HuH-7.5 (cell line): Measurements from ENCODE around the gene MARCHF10.
A peak's percentile ranks its signal among the peaks of the same experiment; 100 is the strongest.

ENCODE experiments used
- DNase-seq: peaks from one replicate; pipeline ENCODE4 v3.0.0; 2011; ENCODE audit warnings: low spot score

MARCHF10 gene

DNA sequence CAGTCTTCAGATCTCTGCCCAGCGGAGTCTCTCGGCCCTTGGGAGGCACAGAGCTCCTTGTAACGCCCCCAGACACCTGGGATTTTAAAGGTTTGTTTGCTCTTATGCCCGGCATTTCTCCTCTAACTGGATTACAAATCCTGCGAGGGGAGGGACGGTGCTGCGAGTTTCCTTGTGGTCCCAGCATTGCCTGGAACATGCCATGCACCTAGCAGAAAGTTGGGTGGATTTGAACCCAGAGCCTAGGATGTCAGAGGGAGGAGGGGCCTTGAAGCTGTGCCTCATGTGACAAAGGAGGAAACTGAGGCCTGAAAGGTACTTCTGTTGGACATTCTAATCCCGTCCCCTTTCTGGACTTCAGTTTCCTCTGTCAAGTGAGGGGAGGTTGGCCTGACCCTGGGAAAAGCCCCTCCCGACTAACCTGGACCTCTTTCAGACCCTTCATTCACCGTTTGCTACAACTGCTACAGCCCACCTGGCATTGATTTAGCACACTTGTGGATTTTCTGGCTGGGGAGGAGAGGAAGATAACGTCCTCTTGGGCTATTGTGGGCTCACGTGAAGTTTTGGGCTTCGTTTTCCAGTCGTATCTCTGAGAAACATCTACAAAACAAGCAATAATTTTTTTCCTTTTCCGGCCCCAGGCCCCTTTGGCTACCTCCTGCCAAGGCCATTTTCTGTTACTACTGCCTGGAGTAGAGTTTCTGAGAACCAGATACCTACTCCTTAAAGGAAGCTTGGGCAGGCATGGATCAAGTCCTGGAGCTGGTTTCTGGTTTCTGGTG lies 149.8 kb downstream of the MARCHF10 start:
- no peak for DNase-seq

DNA sequence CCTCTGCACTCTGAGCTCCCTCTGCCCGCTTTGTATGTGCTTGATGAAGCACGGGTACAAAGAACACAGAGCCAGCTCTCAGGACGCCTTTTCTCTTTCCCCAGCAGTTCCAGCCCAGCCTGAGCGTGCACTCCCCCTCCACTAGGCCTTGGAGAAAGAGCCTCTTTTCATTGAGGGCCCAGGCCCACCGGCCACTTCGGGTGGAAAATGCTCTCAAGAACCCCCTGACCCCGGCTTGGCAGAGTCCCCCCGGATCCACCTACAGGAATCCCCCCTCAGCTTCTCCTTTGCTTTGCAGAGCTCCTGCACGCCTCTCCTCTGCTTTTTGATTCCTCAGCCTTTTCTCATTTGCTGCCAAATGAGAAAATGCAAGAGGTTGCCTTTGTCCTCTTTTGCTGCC lies 150.4 kb downstream of the MARCHF10 start:
- no peak for DNase-seq

DNA sequence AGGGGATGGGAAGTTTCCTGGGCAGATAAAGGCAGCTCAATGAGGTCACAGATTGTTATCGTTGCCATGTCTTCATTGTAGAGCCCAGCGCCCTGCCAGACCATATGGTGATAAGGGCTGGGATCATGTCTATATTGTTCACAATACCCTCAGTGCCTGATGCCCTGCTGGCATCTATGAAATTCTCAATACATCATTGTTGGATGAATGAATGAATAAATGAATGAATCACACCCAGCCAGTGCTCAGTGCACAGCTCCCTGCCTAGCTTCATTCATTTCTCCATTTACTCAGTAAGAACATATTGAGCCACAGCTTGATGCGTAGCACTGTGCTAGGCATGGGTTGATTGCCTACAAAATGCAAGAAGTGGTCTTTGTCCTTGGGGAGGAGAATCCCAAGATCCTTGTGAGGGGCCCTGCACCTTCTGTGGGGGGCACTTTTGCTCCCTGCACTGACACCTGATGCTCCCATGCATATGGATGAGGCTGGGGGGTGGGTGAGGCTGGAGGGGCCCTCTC lies 150.9 kb downstream of the MARCHF10 start:
- DNase-seq: no peak

DNA sequence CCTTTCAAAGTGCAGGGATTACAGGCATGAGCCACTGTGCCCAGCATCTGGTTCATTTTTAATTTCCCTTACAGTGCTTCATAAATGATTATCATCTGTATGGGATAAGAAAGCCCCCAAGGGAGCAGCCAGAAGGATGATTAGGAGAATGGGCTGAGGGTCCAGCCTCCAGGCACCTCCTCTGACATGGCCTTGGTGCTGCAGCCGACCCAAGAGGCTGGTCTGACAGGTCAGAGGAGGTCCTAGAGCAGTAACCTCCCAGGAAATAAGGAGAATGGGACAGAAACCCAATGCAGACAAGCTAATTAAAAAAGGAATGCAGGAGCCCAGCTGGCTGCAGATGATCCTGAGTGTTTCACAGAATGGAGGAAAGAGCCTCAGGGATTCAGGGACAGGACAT lies 151.7 kb downstream of the MARCHF10 start:
- no peak for DNase-seq

DNA sequence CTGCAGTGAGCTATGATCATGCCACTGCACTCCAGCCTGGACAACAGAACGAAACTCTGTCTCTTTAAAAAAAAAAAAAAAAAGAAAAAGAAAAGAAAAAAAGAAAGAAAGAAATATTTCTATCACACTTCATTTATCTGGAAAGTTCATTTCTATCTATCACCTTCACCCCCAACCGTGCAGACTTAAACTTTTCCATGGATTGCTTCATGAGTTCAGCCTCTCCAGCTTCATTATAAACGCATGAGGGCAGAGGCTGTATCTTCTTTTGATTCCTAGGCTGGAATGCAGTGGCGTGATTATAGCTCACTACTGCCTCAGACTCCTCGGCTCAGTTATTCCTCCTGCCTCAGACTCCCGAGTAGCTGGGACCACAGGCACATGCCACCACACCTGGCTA lies 152.5 kb downstream of the MARCHF10 start:
- no peak for DNase-seq

DNA sequence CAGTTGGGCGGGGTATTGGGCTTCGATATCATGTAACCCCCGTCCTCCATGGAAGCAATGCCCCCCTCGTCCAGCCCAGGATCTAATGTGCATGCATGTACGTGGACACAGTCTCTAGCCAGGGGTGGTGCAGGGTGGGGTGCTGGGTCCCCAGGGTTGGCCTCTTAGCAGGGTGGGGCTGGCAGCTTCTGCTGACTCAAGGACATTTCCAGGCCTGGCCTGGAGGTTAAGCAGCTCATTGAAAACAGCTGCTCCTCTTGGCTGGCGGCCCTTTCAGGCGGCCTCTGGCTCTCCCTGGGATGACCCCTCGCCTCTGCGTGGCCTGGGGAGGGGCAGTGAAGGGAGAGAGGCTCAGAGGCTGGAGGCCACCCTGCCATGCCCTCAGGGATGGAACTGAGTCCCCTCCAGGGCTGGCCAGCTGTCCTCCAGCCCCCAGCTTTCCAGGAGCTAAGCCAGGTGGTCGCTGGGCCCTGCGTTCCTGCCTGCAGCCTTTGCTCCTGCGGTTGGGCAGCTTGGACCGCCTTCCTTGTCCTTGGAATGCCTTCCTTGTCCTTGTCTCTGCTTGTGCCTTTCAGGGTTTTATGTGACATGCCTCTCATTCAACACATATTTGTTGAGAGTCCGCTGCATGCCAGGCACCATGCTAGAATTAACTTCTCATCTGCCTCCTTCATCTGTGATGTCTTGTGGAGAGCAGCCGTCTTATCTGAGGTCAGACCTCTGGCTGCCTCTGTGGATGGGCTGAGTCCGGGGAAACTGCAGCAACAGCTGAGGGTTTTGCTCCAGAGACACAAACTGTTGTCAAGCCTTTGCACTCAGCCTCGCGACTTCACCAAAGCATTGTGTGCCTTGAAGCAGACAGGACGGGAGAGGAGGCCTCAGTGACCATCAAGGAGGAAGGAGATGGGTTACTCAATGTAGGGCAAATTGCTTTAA lies 154.0 kb downstream of the MARCHF10 start:
- DNase-seq: no peak

DNA sequence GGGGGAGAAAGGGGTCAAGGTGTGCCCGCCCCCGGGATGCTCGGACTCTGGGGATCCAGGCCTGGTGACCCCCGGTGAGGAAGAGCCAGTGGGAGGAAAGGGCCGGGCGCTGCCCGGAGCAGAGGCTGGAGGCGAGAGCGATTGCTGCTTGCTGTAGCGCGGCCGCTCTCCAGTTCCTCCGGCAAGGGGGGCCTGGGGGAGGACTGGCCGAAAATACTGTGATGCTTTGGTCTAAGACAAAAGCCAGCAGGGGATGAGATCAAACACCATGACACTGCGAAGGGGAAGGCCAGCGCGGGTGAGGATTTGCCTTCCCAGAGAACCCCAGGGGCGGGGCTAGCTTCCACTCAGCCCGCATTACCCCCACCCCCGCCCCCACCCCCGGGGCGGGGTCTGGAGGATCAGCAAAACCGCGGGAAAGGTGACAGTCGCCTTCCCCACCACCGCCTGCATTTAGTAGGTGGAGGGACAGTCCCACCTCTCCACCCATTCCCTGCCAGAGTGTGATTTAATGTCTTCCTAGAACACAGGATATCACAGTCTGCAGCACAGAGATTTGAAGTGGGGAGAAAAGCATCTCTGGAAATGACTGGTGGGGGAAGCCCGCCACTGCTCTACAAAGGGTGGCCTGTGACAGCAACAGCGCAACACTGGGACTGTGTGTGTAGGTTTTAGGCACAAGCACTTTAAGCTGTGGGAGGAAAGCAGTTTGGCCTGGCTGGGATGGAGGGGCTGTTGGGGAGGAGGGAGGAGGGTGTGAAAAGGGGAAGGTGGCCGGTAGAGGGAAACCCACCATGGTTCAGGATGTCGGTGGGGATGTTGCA lies 154.9 kb downstream of the MARCHF10 start:
- DNase-seq: peak; percentile 79

DNA sequence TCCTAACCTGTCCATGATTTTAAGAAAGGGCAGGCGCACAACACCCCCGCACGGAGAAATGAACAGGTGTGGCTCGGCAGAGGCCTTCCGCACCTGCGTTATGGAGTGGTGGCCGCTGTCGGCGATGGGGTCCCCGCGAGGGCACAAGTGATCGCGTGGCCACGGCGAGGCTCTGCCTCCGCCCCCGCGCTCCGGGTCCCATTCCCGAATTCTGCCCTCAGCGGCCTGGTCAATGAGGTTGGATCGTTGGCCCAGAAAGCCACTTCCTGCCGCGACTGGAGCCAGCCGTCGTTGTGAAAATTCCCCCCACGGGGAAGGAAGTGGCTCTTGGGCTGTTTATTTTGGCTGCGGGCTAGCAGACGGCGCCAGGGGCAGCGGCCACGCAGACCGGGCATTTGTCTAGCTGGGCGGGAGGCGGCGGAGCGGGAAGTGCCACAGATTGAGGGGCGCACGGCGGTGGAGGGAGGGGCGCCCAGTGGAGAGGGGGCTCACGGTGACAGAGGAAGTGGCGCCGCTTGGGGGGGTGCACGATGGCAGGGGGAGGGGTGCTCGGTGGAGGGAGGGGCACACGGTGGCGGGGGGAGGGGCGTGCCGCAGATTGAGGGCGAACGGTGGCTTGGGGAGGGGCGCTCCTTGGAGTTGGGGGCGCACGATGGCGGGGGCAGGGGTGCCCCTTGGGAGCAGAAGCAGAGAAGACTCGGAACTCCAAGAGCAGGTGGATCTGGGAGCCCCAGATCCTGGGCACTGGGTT lies 155.7 kb downstream of the MARCHF10 start:
- DNase-seq: no peak
